Mesenteric fat pad (tissue), 1 donor: Measurements from ENCODE around the gene WIPF3. TPM values are rescaled to one million over a fixed set of nuclear protein-coding genes. Genes with fewer than 3 reads are reported as not detected.
"Not testable (repeated sequence)": the region's sequence is repeated elsewhere in the genome, so short reads cannot be mapped to it uniquely, and the experiment has no call there.

Experiments
- DNase-seq: peaks from one replicate; pipeline ENCODE4 v3.0.0-alpha.2; 2020; ENCODE audit warnings: low spot score
- total RNA-seq: library from RNA; stranded (reverse); fragmentation: NEBNext Ultra II Directional; extraction: Animal tissue kit (Norgen Biotek cat#: 25700); gene quantifications from one replicate; pipeline ENCODE4 v1.2.1, GENCODE V29; 2021
- donor health status: DM: yes; HTN: yes; CAD: no.

Gene WIPF3
- total RNA-seq, 1 donor from 2014 or later = 1.4 TPM

GRCh38 chr7:29878081-29878688 is 71.9 kb downstream of the WIPF3 start:
- no peak for DNase-seq

GRCh38 chr7:29879609-29880008 is 73.3 kb downstream of the WIPF3 start:
- no peak for DNase-seq

GRCh38 chr7:29881724-29882123 is 75.4 kb downstream of the WIPF3 start:
- DNase-seq = no peak

GRCh38 chr7:29882481-29882880 is 76.2 kb downstream of the WIPF3 start:
- DNase-seq = no peak

GRCh38 chr7:29883462-29884398 is 77.4 kb downstream of the WIPF3 start:
- no peak for DNase-seq

- no peak for DNase-seq
These were observed 78.3 kb downstream of the WIPF3 start for GRCh38 chr7:29884399-29885272.

- DNase-seq = no peak
These were observed 79.3 kb downstream of the WIPF3 start for GRCh38 chr7:29885626-29886025.

GRCh38 chr7:29886827-29887226 is 80.5 kb downstream of the WIPF3 start:
- no peak for DNase-seq

- DNase-seq = no peak
These were observed 81.7 kb downstream of the WIPF3 start for GRCh38 chr7:29888006-29888405.

GRCh38 chr7:29889288-29889687 is 83.0 kb downstream of the WIPF3 start:
- no peak for DNase-seq

- DNase-seq = no peak
These were observed 83.9 kb downstream of the WIPF3 start for GRCh38 chr7:29890251-29890650.

- DNase-seq = not testable (repeated sequence)
These were observed 84.5 kb downstream of the WIPF3 start for GRCh38 chr7:29890786-29891185.

- no peak for DNase-seq
These were observed 85.5 kb downstream of the WIPF3 start for GRCh38 chr7:29891766-29892165.

- no peak for DNase-seq
These were observed 85.9 kb downstream of the WIPF3 start for GRCh38 chr7:29892231-29892630.

GRCh38 chr7:29893351-29893965 is 87.2 kb downstream of the WIPF3 start:
- DNase-seq = no peak

GRCh38 chr7:29894256-29894655 is 87.9 kb downstream of the WIPF3 start:
- no peak for DNase-seq

- DNase-seq = no peak
These were observed 89.3 kb downstream of the WIPF3 start for GRCh38 chr7:29895559-29895958.

GRCh38 chr7:29896685-29897411 is 90.5 kb downstream of the WIPF3 start:
- DNase-seq = no peak

GRCh38 chr7:29898301-29898700 is 92.0 kb downstream of the WIPF3 start:
- DNase-seq = no peak

- DNase-seq = no peak
These were observed 94.4 kb downstream of the WIPF3 start for GRCh38 chr7:29900745-29901144.
